Endothelial cell of umbilical vein (primary cell): ENCODE data around the gene PAGE4. TPM values are rescaled to one million over a fixed set of nuclear protein-coding genes. Genes with fewer than 3 reads are reported as not detected.

ENCODE experiments used
- BruUV-seq: library from RNA; stranded (reverse); fragments of 400-500 nt; replicated peaks from 2 replicates; lab custom pipeline; 2021; lab: Mats Ljungman, UMichigan
- CTCF ChIA-PET: fragments of 300-600, 350-600 bp; sonication (Branson Sonifier 250); formaldehyde crosslinking; loops from one replicate; lab custom pipeline; 2021; ENCODE audit warnings: antibody characterized with exemption, inconsistent platforms; lab: Charles Lee
- POLR2A ChIA-PET: fragments of 300-600, 350-600 bp; sonication (Branson Sonifier 250); formaldehyde crosslinking; loops from one replicate; lab custom pipeline; 2021; ENCODE audit warnings: antibody characterized with exemption, inconsistent platforms; lab: Charles Lee
- DNase-seq: peaks from one replicate; pipeline ENCODE4 v3.0.0-alpha.2; 2011; ENCODE audit warnings: low read depth, low spot score
- FAIRE-seq: peaks from 2 replicates; lab custom pipeline; 2011; peaks lifted over from hg19 to GRCh38; lab: Jason Lieb, UNC
- H2AFZ ChIP-seq: 2 replicates; pipeline ENCODE4 v1.6.0; 2012; ENCODE audit warnings: low read depth, low read length, control low read depth, inconsistent platforms
- H3K27ac ChIP-seq: 2 replicates; pipeline ENCODE4 v1.5.1; 2011; ENCODE audit warnings: low read depth, mild to moderate bottlenecking, control low read depth, low read length, moderate library complexity; ENCODE audit not compliant: insufficient read depth
- H3K27me3 ChIP-seq, 2 experiments: 2 replicates each; pipeline versions ENCODE4 v1.6.0 to v1.6.1; 2011; ENCODE audit warnings: low read length in 2 of 2, mixed read lengths in 1 of 2; ENCODE audit not compliant: control insufficient read depth in 2 of 2, insufficient read depth in 2 of 2
- H3K36me3 ChIP-seq, 2 experiments: 2 replicates in 1 of 2; 3 replicates in 1 of 2; pipeline ENCODE4 v1.5.1; 2011; ENCODE audit warnings: low read length in 2 of 2, mild to moderate bottlenecking in 1 of 2, moderate library complexity in 1 of 2; ENCODE audit not compliant: control insufficient read depth in 2 of 2, insufficient read depth in 2 of 2; ENCODE audit errors: extremely low read depth in 1 of 2
- H3K4me1 ChIP-seq: 3 replicates; pipeline ENCODE4 v1.5.1; 2011; ENCODE audit warnings: mild to moderate bottlenecking, low read length; ENCODE audit not compliant: control insufficient read depth, insufficient read depth; ENCODE audit errors: extremely low read depth
- H3K4me2 ChIP-seq: 2 replicates; pipeline ENCODE4 v1.6.1; 2011; ENCODE audit warnings: low read length, control low read depth, mixed read lengths; ENCODE audit not compliant: insufficient read depth
- H3K4me3 ChIP-seq, 3 experiments: fragments of 200-600 bp in 1 of 3; sonication (generic), shearing (Covaris generic) in 1 of 3; replicated peaks in 1 of 3; 2 replicates each; pipeline ENCODE4 v1.5.1; 2011 to 2016; ENCODE audit warnings: control low read depth in 3 of 3, low read length in 3 of 3, mild to moderate bottlenecking in 2 of 3, inconsistent platforms in 1 of 3, low read depth in 1 of 3, moderate library complexity in 1 of 3; ENCODE audit not compliant: insufficient read depth in 1 of 3
- H3K79me2 ChIP-seq: 2 replicates; pipeline ENCODE4 v1.6.0; 2012; ENCODE audit warnings: low read length, inconsistent platforms; ENCODE audit not compliant: control insufficient read depth, insufficient read depth
- H3K9ac ChIP-seq: replicated peaks from 2 replicates; pipeline ENCODE3; 2011; ENCODE audit warnings: low read length, control low read depth; ENCODE audit not compliant: insufficient read depth; ENCODE audit errors: extremely low read depth
- H3K9me1 ChIP-seq: replicated peaks from 3 replicates; pipeline ENCODE4 v1.6.0; 2011; ENCODE audit warnings: mild to moderate bottlenecking, low read length; ENCODE audit not compliant: control insufficient read depth, insufficient read depth; ENCODE audit errors: extremely low read depth
- H3K9me3 ChIP-seq: replicated peaks from 2 replicates; pipeline ENCODE4 v1.5.1; 2012; ENCODE audit warnings: low read length, inconsistent platforms; ENCODE audit not compliant: control insufficient read depth, insufficient read depth
- H4K20me1 ChIP-seq: replicated peaks from 2 replicates; pipeline ENCODE3; 2011; ENCODE audit warnings: mild to moderate bottlenecking, low read length; ENCODE audit not compliant: control insufficient read depth, insufficient read depth; ENCODE audit errors: extremely low read depth
- EZH2 ChIP-seq: IDR thresholded peaks from 2 replicates; pipeline ENCODE4 v1.6.1; 2012; ENCODE audit warnings: borderline replicate concordance, low read depth, mild to moderate bottlenecking, moderate library complexity, low read length, inconsistent platforms; ENCODE audit not compliant: severe bottlenecking
- FOS ChIP-seq: IDR thresholded peaks from 2 replicates; pipeline ENCODE4 v1.6.1; 2011; ENCODE audit warnings: mild to moderate bottlenecking, low read length, moderate library complexity, borderline replicate concordance; ENCODE audit not compliant: insufficient read depth
- GATA2 ChIP-seq: IDR thresholded peaks from 2 replicates; pipeline ENCODE4 v1.7.0; 2011; ENCODE audit warnings: low read depth, mild to moderate bottlenecking, moderate library complexity, mixed read lengths, low read length; ENCODE audit not compliant: insufficient read length, insufficient read depth
- JUN ChIP-seq: IDR thresholded peaks from 2 replicates; pipeline ENCODE4 v1.6.1; 2011; ENCODE audit warnings: borderline replicate concordance, low read depth; ENCODE audit not compliant: insufficient read length, insufficient read depth
- MYC ChIP-seq: IDR thresholded peaks from one replicate; pipeline ENCODE4 v1.6.1; 2011; ENCODE audit warnings: mild to moderate bottlenecking, low read depth, low read length
- POLR2A ChIP-seq: IDR thresholded peaks from 2 replicates; pipeline ENCODE4 v1.6.1; 2012; ENCODE audit warnings: low read depth, mild to moderate bottlenecking, control low read depth, low read length
- POLR2AphosphoS5 ChIP-seq: IDR thresholded peaks from 2 replicates; pipeline ENCODE4 v1.6.1; 2012; ENCODE audit warnings: low read depth, mild to moderate bottlenecking, control low read depth, low read length, moderate library complexity; ENCODE audit not compliant: insufficient read depth
- dilution Hi-C: fragments of 300-500 bp; cut with MboI; formaldehyde crosslinking; loops from one replicate; pipeline ENCODE4 v1.15.0; 2019; ENCODE audit warnings: low sequenced_read_pairs; ENCODE audit not compliant: extremely low pct_ligation_motif_present
- intact Hi-C: fragments of 100-400 bp; cut with micrococcal nuclease; formaldehyde crosslinking; loops from one replicate; pipeline ENCODE4 v1.10.0; 2022
- polyA plus RNA-seq, 4 experiments: library from polyadenylated mRNA; depleted of rRNA in 3 of 4; stranded (reverse) in 3 of 4; unstranded in 1 of 4; fragments of >200 nt; gene quantifications; 2 replicates each; pipeline versions ENCODE4 v1.2.1 to v1.2.3, GENCODE V29; 2011 to 2012; ENCODE audit warnings: missing spikeins in 1 of 4
- total RNA-seq: library from RNA; stranded (reverse); gene quantifications from 2 replicates; pipeline ENCODE4 v1.2.3, GENCODE V29; 2021
- TF ChIP-seq, protein P1 (sequence below): IDR thresholded peaks from 2 replicates; pipeline ENCODE4 v1.6.1; 2011; ENCODE audit not compliant: insufficient read depth, insufficient read length

PAGE4 gene
- total and polyA plus RNA-seq, 2 donors (not counting 3 experiments of a cell fraction or from before 2014, with no cell fraction given) = not detected

GRCh38 chrX:49842621-49843020 lies 13.5 kb downstream of the PAGE4 start:
- H3K9me3 ChIP-seq = no peaks in the 10 kb centered on the region
- BruUV-seq = no TSS peak
- DNase-seq = no peak
- CTCF ChIA-PET = interaction anchor here (1.2 kb wide), 1 partner anchor 34 kb away, joined by 6 read pairs; no protein-coding TSS in a partner anchor
- H3K9me1 ChIP-seq = no peaks in the 10 kb centered on the region
- H3K79me2 ChIP-seq = no peaks in the 10 kb centered on the region
- H3K4me2 ChIP-seq = no peak overlapping the region
- H3K9ac ChIP-seq = no peak overlapping the region
- H3K27me3 ChIP-seq = no peaks in the 10 kb centered on the region
- dilution Hi-C loops (no loop called here), intact Hi-C loops (no loop called here)
- H3K36me3 ChIP-seq = no peaks in the 10 kb centered on the region
- H2AFZ ChIP-seq = no peak overlapping the region
- H3K27ac ChIP-seq = no peak overlapping the region
- H4K20me1 ChIP-seq = no peaks in the 10 kb centered on the region
- TF ChIP-seq FOS = no peak
- no peak for TF ChIP-seq POLR2AphosphoS5
- TF ChIP-seq, protein P1, sequence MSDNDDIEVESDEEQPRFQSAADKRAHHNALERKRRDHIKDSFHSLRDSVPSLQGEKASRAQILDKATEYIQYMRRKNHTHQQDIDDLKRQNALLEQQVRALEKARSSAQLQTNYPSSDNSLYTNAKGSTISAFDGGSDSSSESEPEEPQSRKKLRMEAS = no peak
- no peak for TF ChIP-seq JUN
- no peaks in the 10 kb centered on the region for H3K4me1 ChIP-seq
- FAIRE-seq = no peak
- H3K4me3 ChIP-seq = no peak overlapping the region
- POLR2A ChIA-PET = no interaction called here

DNA sequence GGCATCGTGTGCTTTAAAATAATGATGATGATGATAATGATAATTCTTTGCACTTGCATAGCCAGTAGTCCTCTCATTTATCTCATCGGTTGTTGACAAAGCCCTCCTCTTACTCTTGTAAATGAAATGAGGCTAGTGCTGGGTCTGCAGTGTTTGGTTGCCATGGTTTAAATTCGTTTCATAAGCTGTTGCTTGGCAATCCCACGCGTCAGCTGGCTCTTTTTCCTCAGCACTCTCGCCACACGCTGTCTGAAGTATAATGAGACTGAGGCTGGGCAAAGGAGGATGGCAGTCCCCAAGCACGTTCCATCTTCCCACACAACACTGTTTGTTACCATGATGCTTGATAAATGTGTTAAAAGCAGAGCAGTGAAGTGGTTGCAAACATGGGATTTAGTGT lies 15.5 kb downstream of the PAGE4 start:
- no peak overlapping the region for H3K9ac ChIP-seq
- H3K9me1 ChIP-seq = no peaks in the 10 kb centered on the region
- no TSS peak for BruUV-seq
- ChIA-PET CTCF (no interaction called here), POLR2A (no interaction called here)
- H3K36me3 ChIP-seq = no peaks in the 10 kb centered on the region
- dilution Hi-C loops = no loop called here
- DNase-seq (no peak), FAIRE-seq (no peak)
- no peaks in the 10 kb centered on the region for H3K4me1 ChIP-seq
- H4K20me1 ChIP-seq = no peaks in the 10 kb centered on the region
- H3K4me2 ChIP-seq = no peak overlapping the region
- no peaks in the 10 kb centered on the region for H3K9me3 ChIP-seq
- intact Hi-C loops = no loop called here
- H2AFZ ChIP-seq = no peak overlapping the region
- TF ChIP-seq MYC = no peak
- TF ChIP-seq POLR2A = no peak
- no peak for TF ChIP-seq FOS
- TF ChIP-seq GATA2 = no peak
- TF ChIP-seq POLR2AphosphoS5 = no peak
- TF ChIP-seq EZH2 = no peak
- H3K27me3 ChIP-seq = no peaks in the 10 kb centered on the region
- H3K27ac ChIP-seq = no peak overlapping the region
- no peaks in the 10 kb centered on the region for H3K79me2 ChIP-seq
- H3K4me3 ChIP-seq = no peak overlapping the region
